Prostate gland (tissue), 2 donors: ENCODE data around the gene INAFM2. TPM values are rescaled to one million over a fixed set of nuclear protein-coding genes. Genes with fewer than 3 reads are reported as not detected.

ENCODE experiments used
- DNase-seq: peaks from one replicate; pipeline ENCODE4 v3.0.0-alpha.2; 2019; ENCODE audit warnings: low spot score
- H3K27ac ChIP-seq, 2 donors: fragments of 200-600 bp; sonication (generic); 2 replicates each; pipeline ENCODE4 v1.5.1; 2017 to 2019
- H3K27me3 ChIP-seq: fragments of 200-600 bp; sonication (generic); replicated peaks from 2 replicates; pipeline ENCODE4 v1.5.1; 2019; ENCODE audit not compliant: insufficient read depth
- H3K36me3 ChIP-seq, 2 donors: fragments of 200-600 bp; sonication (generic); 1 replicate in 1 of 2; 2 replicates in 1 of 2; pipeline versions ENCODE4 v1.5.1 to v1.8.1; 2017 to 2019
- H3K4me1 ChIP-seq: fragments of 200-600 bp; sonication (generic); replicated peaks from 2 replicates; pipeline ENCODE4 v1.5.1; 2019
- H3K4me3 ChIP-seq, 2 donors: fragments of 200-600 bp; sonication (generic); 2 replicates each; pipeline ENCODE4 v1.5.1; 2017 to 2019
- H3K9me3 ChIP-seq: fragments of 200-600 bp; sonication (generic); 2 replicates; pipeline ENCODE4 v1.5.1; 2017
- CTCF ChIP-seq, 4 experiments: fragments of 200-600 bp in 2 of 4; fragments of 450-650 bp in 2 of 4; sonication (generic) in 2 of 4; IDR thresholded peaks; 1 replicate in 3 of 4; 2 replicates in 1 of 4; pipeline ENCODE4 v1.5.1; 2016 to 2019; ENCODE audit warnings: antibody characterized with exemption in 4 of 4, mild to moderate bottlenecking in 2 of 4, moderate library complexity in 2 of 4
- POLR2A ChIP-seq: fragments of 450-650 bp; IDR thresholded peaks from one replicate; pipeline ENCODE4 v1.6.1; 2016; ENCODE audit warnings: antibody characterized with exemption, mild to moderate bottlenecking
- POLR2AphosphoS5 ChIP-seq: sonication (generic); formaldehyde crosslinking; IDR thresholded peaks from one replicate; pipeline ENCODE4 v1.6.1; 2017; ENCODE audit warnings: antibody characterized with exemption
- WGBS: methylation state at CpG from one replicate; pipeline ENCODE4 v1.1.5; 2018; 5-methylcytosine and 5-hydroxymethylcytosine counted together
- intact Hi-C: fragments of 100-400 bp; cut with DNase I; formaldehyde crosslinking; loops from one replicate; pipeline ENCODE4 v1.14.2; 2022
- total RNA-seq, 2 donors: library from RNA; depleted of rRNA; stranded (reverse); fragments of >200 nt; gene quantifications; one replicate each; pipeline ENCODE4 v1.1.0, GENCODE V29; 2016

INAFM2 gene
- total RNA-seq, 2 donors from 2014 or later = 18.7 to 24.3 TPM

- Histone ChIP-seq H3K27ac (no peak overlapping the region), H3K4me1 (peaks cover 5% of the 10 kb centered on the region), H3K27me3 (no peaks in the 10 kb centered on the region), H3K36me3 (no peaks in the 10 kb centered on the region), H3K9me3 (no peaks in the 10 kb centered on the region), H3K4me3 (no peak overlapping the region)
- intact Hi-C loops = loop anchor here (10.0 kb wide), 1 partner anchor 84 kb away; the partner anchor contains the start of gene ANKRD63
- TF ChIP-seq POLR2A = no peak
- no peak for DNase-seq
- 94% methylated on average over 24 of the region's 24 CpGs for WGBS
Observed at GRCh38 chr15:40368719-40369473, 45.4 kb downstream of the INAFM2 start.

GRCh38 chr15:40369474-40369869, 46.0 kb downstream of the INAFM2 start:
- Histone ChIP-seq H3K4me3 (no peak overlapping the region), H3K9me3 (no peaks in the 10 kb centered on the region), H3K27ac (no peak overlapping the region), H3K4me1 (peaks cover 5% of the 10 kb centered on the region), H3K27me3 (no peaks in the 10 kb centered on the region), H3K36me3 (no peaks in the 10 kb centered on the region)
- intact Hi-C loops = loop anchor here (10.0 kb wide), 1 partner anchor 85 kb away; the partner anchor contains the start of gene ANKRD63
- DNase-seq = no peak
- WGBS = 91% methylated on average over 10 of the region's 10 CpGs
- no peak for TF ChIP-seq POLR2AphosphoS5
- TF ChIP-seq POLR2A = no peak
- no peak for TF ChIP-seq CTCF (IDR thresholded peaks at IDR 0.05)

- Histone ChIP-seq H3K4me1 (peaks cover 5% of the 10 kb centered on the region), H3K27ac (no peak overlapping the region)
- intact Hi-C loops = loop anchor here (10.0 kb wide), 1 partner anchor 85 kb away; the partner anchor contains the start of gene ANKRD63
Observed at GRCh38 chr15:40369971-40370370, 46.5 kb downstream of the INAFM2 start.

GRCh38 chr15:40372981-40373380, 49.5 kb downstream of the INAFM2 start:
- no peak for DNase-seq
- H3K36me3 ChIP-seq = no peaks in the 10 kb centered on the region
- H3K4me3 ChIP-seq = no peak overlapping the region
- 71% methylated on average over 2 of the region's 2 CpGs for WGBS
- H3K27ac ChIP-seq = no peak overlapping the region
- H3K27me3 ChIP-seq = no peaks in the 10 kb centered on the region
- no peaks in the 10 kb centered on the region for H3K9me3 ChIP-seq
- H3K4me1 ChIP-seq = peaks cover 2% of the 10 kb centered on the region
- intact Hi-C loops = no loop called here
- TF ChIP-seq POLR2A (no peak), CTCF (IDR thresholded peaks at IDR 0.05) (no peak), POLR2AphosphoS5 (no peak)

More at GRCh38 chr15:40369971-40370370, 46.5 kb downstream of the INAFM2 start:
- Histone ChIP-seq H3K27me3 (no peaks in the 10 kb centered on the region), H3K4me3 (no peak overlapping the region), H3K36me3 (no peaks in the 10 kb centered on the region), H3K9me3 (no peaks in the 10 kb centered on the region)
- DNase-seq = no peak
- WGBS = 93% methylated on average over 13 of the region's 13 CpGs
- TF ChIP-seq CTCF (IDR thresholded peaks at IDR 0.05) = no peak
- TF ChIP-seq POLR2A = no peak
- TF ChIP-seq POLR2AphosphoS5 = no peak

Other genes starting within 250 kb of the INAFM2 start
- gene BMF, start 214.8 kb upstream of the INAFM2 start, total RNA-seq = 10 to 100 TPM in 1 of 2 donors, 1 to 10 TPM in 1; 8.8 to 19.0 TPM
- 1 to 10 TPM; 2.5 to 8.2 TPM for gene BUB1B, start 162.6 kb upstream of the INAFM2 start, total RNA-seq
- 100 to 1,000 TPM in 1 of 2 donors, 10 to 100 TPM in 1; 13.8 to 190 TPM for gene PAK6, start 84.6 kb upstream of the INAFM2 start, total RNA-seq
- gene ANKRD63, start 40.6 kb upstream of the INAFM2 start, total RNA-seq = 1 to 10 TPM in 1 of 2 donors, not detected in 1; 2.7 TPM
- gene PLCB2, start 15.8 kb upstream of the INAFM2 start, total RNA-seq = 10 to 100 TPM in 1 of 2 donors, 1 to 10 TPM in 1; 1.5 to 13.0 TPM
- 10 to 100 TPM in 1 of 2 donors, 1 to 10 TPM in 1; 9.0 to 29.7 TPM for gene CCDC9B, start 17.2 kb downstream of the INAFM2 start, total RNA-seq
- gene PHGR1, start 27.3 kb downstream of the INAFM2 start, total RNA-seq = not detected
- gene DISP2, start 34.5 kb downstream of the INAFM2 start, total RNA-seq = 1 to 10 TPM in 1 of 2 donors, under 1 TPM in 1; 0.27 to 1.6 TPM
- gene KNSTRN, start 59.0 kb downstream of the INAFM2 start, total RNA-seq = 10 to 100 TPM; 12.9 to 19.8 TPM
- gene IVD, start 82.1 kb downstream of the INAFM2 start, total RNA-seq = 100 to 1,000 TPM; 112 to 115 TPM
- 10 to 100 TPM; 17.0 to 39.4 TPM for gene BAHD1, start 117.3 kb downstream of the INAFM2 start, total RNA-seq
- 10 to 100 TPM; 14.9 to 22.3 TPM for gene CHST14, start 147.3 kb downstream of the INAFM2 start, total RNA-seq
- gene CCDC32, start 241.3 kb downstream of the INAFM2 start, total RNA-seq = 10 to 100 TPM; 17.5 to 27.5 TPM
- gene RPUSD2, start 245.6 kb downstream of the INAFM2 start, total RNA-seq = 10 to 100 TPM; 11.2 to 24.1 TPM